ENCODE data around the gene ZNF835. TPM values are rescaled to one million over a fixed set of nuclear protein-coding genes. Genes with fewer than 3 reads are reported as not detected.

Gene ZNF835
- total RNA-seq (2021) (not detected in 2 replicates), Bru-seq, nascent RNA (not detected), BruChase-seq, experiment 1, labeled RNA remaining after a 2-hour chase (not detected), BruChase-seq, experiment 2, labeled RNA remaining after a 6-hour chase (not detected)
- long read RNA-seq, result 0 reads

DNA sequence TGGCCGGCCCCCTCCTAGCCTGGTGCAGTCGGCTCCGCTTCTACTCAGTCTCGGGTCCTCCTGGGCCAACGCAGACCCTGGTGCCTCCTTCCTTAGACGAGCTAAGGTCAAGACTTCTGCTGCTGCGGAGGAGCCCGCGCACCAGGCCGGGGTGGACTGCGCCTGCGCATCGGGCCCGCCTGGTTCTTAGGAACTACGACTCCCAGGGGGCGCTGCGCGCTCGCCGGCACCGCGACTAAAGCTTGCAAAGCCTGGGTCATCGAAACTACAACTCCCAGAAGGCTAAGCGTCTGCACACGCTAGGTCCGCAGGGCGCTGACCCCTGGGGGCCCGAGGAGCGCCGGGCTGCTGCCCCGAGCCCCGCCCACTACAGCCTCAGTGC is at the start of gene ZNF835:
TSS of gene ZNF835 (minus strand) at position 145 of the 382 bp plus-strand sequence. CDS start 6,559 bp downstream, outside the sequence.
- no peak within 1 kb of the TSS for H2AFZ ChIP-seq
- no peak within 1 kb of the TSS for H3K27ac ChIP-seq
- H3K4me2 ChIP-seq, result no peak within 1 kb of the TSS
- BruUV-seq (replicated peaks), result no TSS peak
- no peaks in the 10 kb centered on the region for H3K9me3 ChIP-seq (ENCODE audit: insufficient read depth, low read depth)
- no peaks in the 10 kb centered on the region for H3K36me3 ChIP-seq (ENCODE audit: low read depth)
- CTCF ChIA-PET, result no interaction called here
- no peaks in the 10 kb centered on the region for H3K79me2 ChIP-seq (ENCODE audit: low read depth)
- POLR2A ChIA-PET (ENCODE audit: unreplicated experiment), result no interaction called here
- no peaks in the 10 kb centered on the region for H3K9me2 ChIP-seq (ENCODE audit: insufficient read depth)
- no peaks in the 10 kb centered on the region for H4K20me1 ChIP-seq (ENCODE audit: insufficient read depth)
- no peak for TF ChIP-seq CTCF (conservative IDR thresholded peaks at IDR 0.05)
- no peak for TF ChIP-seq EZH2 (IDR thresholded peaks at IDR 0.05; ENCODE audit: low read depth)
- H3K27me3 ChIP-seq (ENCODE audit: insufficient read depth, low read depth), result peaks cover 12% of the 10 kb centered on the region
- intact Hi-C loops (cut with micrococcal nuclease; ENCODE audit: unreplicated experiment), result no loop called here
- DNase-seq, result no peak
- no peak within 1 kb of the TSS for H3K4me3 ChIP-seq
- no peaks in the 10 kb centered on the region for H3K4me1 ChIP-seq (replicated peaks; ENCODE audit: insufficient read depth)
- H3F3A ChIP-seq (ENCODE audit: insufficient read depth, low read depth), result no peaks in the 10 kb centered on the region

- intact Hi-C loops (cut with micrococcal nuclease; ENCODE audit: unreplicated experiment), result no loop called here
- Histone ChIP-seq H3K4me3 (no peak overlapping the region), H2AFZ (no peak overlapping the region), H4K20me1 (ENCODE audit: insufficient read depth) (no peaks in the 10 kb centered on the region), H3K27ac (no peak overlapping the region), H3K27me3 (ENCODE audit: insufficient read depth, low read depth) (peaks cover 7% of the 10 kb centered on the region; the same call in 1 of the 2 replicates), H3K79me2 (ENCODE audit: low read depth) (no peaks in the 10 kb centered on the region), H3K4me1 (replicated peaks; ENCODE audit: insufficient read depth) (no peaks in the 10 kb centered on the region), H3K9me3 (ENCODE audit: insufficient read depth, low read depth) (no peaks in the 10 kb centered on the region), H3F3A (ENCODE audit: insufficient read depth, low read depth) (no peaks in the 10 kb centered on the region), H3K36me3 (ENCODE audit: low read depth) (no peaks in the 10 kb centered on the region), H3K9me2 (ENCODE audit: insufficient read depth) (no peaks in the 10 kb centered on the region), H3K4me2 (no peak overlapping the region)
- TF ChIP-seq CTCF (conservative IDR thresholded peaks at IDR 0.05) (no peak), EZH2 (IDR thresholded peaks at IDR 0.05; ENCODE audit: low read depth) (no peak)
- ChIA-PET CTCF (no interaction called here), POLR2A (ENCODE audit: unreplicated experiment) (no interaction called here)
- no TSS peak for BruUV-seq (replicated peaks)
- no peak for DNase-seq
Measured at GRCh38 chr19:56720281-56720680, 48.7 kb upstream of the ZNF835 start.

- Histone ChIP-seq H3F3A (ENCODE audit: insufficient read depth, low read depth) (no peaks in the 10 kb centered on the region), H3K4me1 (replicated peaks; ENCODE audit: insufficient read depth) (no peaks in the 10 kb centered on the region), H3K79me2 (ENCODE audit: low read depth) (no peaks in the 10 kb centered on the region), H3K9me2 (ENCODE audit: insufficient read depth) (no peaks in the 10 kb centered on the region), H3K9me3 (ENCODE audit: insufficient read depth, low read depth) (no peaks in the 10 kb centered on the region), H2AFZ (no peak overlapping the region), H3K27ac (no peak overlapping the region), H3K4me3 (no peak overlapping the region), H4K20me1 (ENCODE audit: insufficient read depth) (no peaks in the 10 kb centered on the region), H3K36me3 (ENCODE audit: low read depth) (no peaks in the 10 kb centered on the region), H3K4me2 (no peak overlapping the region), H3K27me3 (ENCODE audit: insufficient read depth, low read depth) (peaks cover 7% of the 10 kb centered on the region; the same call in 1 of the 2 replicates)
- no peak for DNase-seq
- TF ChIP-seq CTCF (conservative IDR thresholded peaks at IDR 0.05) (no peak), EZH2 (IDR thresholded peaks at IDR 0.05; ENCODE audit: low read depth) (no peak)
- ChIA-PET CTCF (no interaction called here), POLR2A (ENCODE audit: unreplicated experiment) (no interaction called here)
- intact Hi-C loops (cut with micrococcal nuclease; ENCODE audit: unreplicated experiment), result no loop called here
- BruUV-seq (replicated peaks), result no TSS peak
Measured at GRCh38 chr19:56718231-56718630, 46.7 kb upstream of the ZNF835 start.

All from PC-9 (cell line).